Measurements from ENCODE around the gene JAZF1. TPM values are rescaled to one million over a fixed set of nuclear protein-coding genes. Genes with fewer than 3 reads are reported as not detected.

Gene JAZF1
- total RNA-seq, 1 experiment from 2014 or later: 3.4 TPM

GRCh38 chr7:28224675-28225074 lies 44.1 kb upstream of the JAZF1 start:
- no peak overlapping the region for H3K27ac ChIP-seq (ENCODE audit: low read depth, low read length)
- H3K4me2 ChIP-seq (ENCODE audit: low read length): no peak overlapping the region
- POLR2A ChIA-PET: no interaction called here
- H3K79me2 ChIP-seq (ENCODE audit: insufficient read depth, low read length): no peaks in the 10 kb centered on the region
- BruUV-seq (replicated peaks): no TSS peak
- no peaks in the 10 kb centered on the region for H3K27me3 ChIP-seq (ENCODE audit: insufficient read depth, low read length)
- no peaks in the 10 kb centered on the region for H3K36me3 ChIP-seq (ENCODE audit: control insufficient read depth in 1 of 2, insufficient read depth in 2 of 2, low read length in 2 of 2)
- no peak overlapping the region for H3K9ac ChIP-seq (ENCODE audit: low read length)
- H3K4me1 ChIP-seq (ENCODE audit: control insufficient read depth in 1 of 2, insufficient read depth in 2 of 2, low read length in 2 of 2): peaks cover 0 to 6% of the 10 kb centered on the region in 2 experiments; a peak in 2 of 4 replicates
- H3K9me2 ChIP-seq (ENCODE audit: insufficient read depth): no peaks in the 10 kb centered on the region
- CTCF ChIA-PET: no interaction called here
- intact Hi-C loops (cut with micrococcal nuclease): no loop called here
- H3K9me3 ChIP-seq (ENCODE audit: control insufficient read depth in 1 of 2, insufficient read depth in 1 of 2, low read depth in 1 of 2, low read length in 2 of 2): no peaks in the 10 kb centered on the region
- no peak overlapping the region for H3K4me3 ChIP-seq (replicated peaks in 1 of 2; ENCODE audit: low read depth in 1 of 2, low read length in 2 of 2)
- no peak for ATAC-seq
- H4K20me1 ChIP-seq (ENCODE audit: insufficient read depth): no peaks in the 10 kb centered on the region
- no peak overlapping the region for H2AFZ ChIP-seq (ENCODE audit: low read depth, low read length, poor library complexity, severe bottlenecking)
- TF ChIP-seq TCF7L2 (IDR thresholded peaks at IDR 0.05; ENCODE audit: borderline replicate concordance, extremely low read depth, insufficient read depth, insufficient read length) (no peak), ATF3 (IDR thresholded peaks at IDR 0.05) (no peak), EZH2phosphoT487 (IDR thresholded peaks at IDR 0.05; ENCODE audit: borderline replicate concordance) (no peak), ELF1 (IDR thresholded peaks at IDR 0.05; ENCODE audit: borderline replicate concordance, low read depth) (no peak), FOSL1 (IDR thresholded peaks at IDR 0.05; ENCODE audit: low read depth) (no peak), RAD21 (IDR thresholded peaks at IDR 0.05; ENCODE audit: low read depth) (no peak), CEBPB (IDR thresholded peaks at IDR 0.05; ENCODE audit: low read depth) (no peak), REST (IDR thresholded peaks at IDR 0.05; ENCODE audit: low read depth) (no peak), ZNF274 (IDR thresholded peaks at IDR 0.05; ENCODE audit: low read depth, low read length) (no peak), POLR2AphosphoS5 (IDR thresholded peaks at IDR 0.05; ENCODE audit: low read depth, low read length) (no peak), CTCF (IDR thresholded peaks at IDR 0.05 in 2 of 3, conservative IDR thresholded peaks at IDR 0.05 in 1 of 3; ENCODE audit: borderline replicate concordance in 1 of 3, insufficient read depth in 1 of 3, low read depth in 2 of 3, low read length in 2 of 3) (no peak), ZBTB33 (IDR thresholded peaks at IDR 0.05; ENCODE audit: extremely low read depth, insufficient replicate concordance, low read length) (no peak)
- DNase-seq (ENCODE audit: low read depth, low spot score): no peak
- RAD21 ChIA-PET (ENCODE audit: low non-redundant PET in 1 of 2, low total read pairs in 2 of 2, uncharacterized antibody in 2 of 2, unreplicated experiment in 2 of 2): no interaction called here
